ENCODE measurements around the gene ESPNL.
A peak's percentile ranks its signal among the peaks of the same experiment; 100 is the strongest.

The ESPNL gene

GRCh38 chr2:238127165-238128060, 27.3 kb downstream of the ESPNL start:
- Histone ChIP-seq H3K79me1 (ENCODE audit: low read length) (no peaks in the 10 kb centered on the region), H3K18ac (ENCODE audit: low read length) (no peak overlapping the region), H3K4me3 (ENCODE audit: low read length) (no peak overlapping the region), H3K4me2 (ENCODE audit: low read length) (no peak overlapping the region), H2BK15ac (replicated peaks; ENCODE audit: low read depth) (no peak overlapping the region), H3K27me3 (ENCODE audit: insufficient read depth, low read length, poor library complexity) (no peaks in the 10 kb centered on the region), H3K56ac (ENCODE audit: low read length) (peak overlapping the region; percentile 79), H4K5ac (ENCODE audit: low read length) (no peak overlapping the region), H3K23ac (ENCODE audit: low read length) (no peak overlapping the region), H4K8ac (ENCODE audit: low read depth, low read length) (no peak overlapping the region), H3K36me3 (ENCODE audit: control insufficient read depth, insufficient read depth, low read length) (no peaks in the 10 kb centered on the region), H3K79me2 (ENCODE audit: control insufficient read depth, insufficient read depth, low read length) (no peaks in the 10 kb centered on the region), H3K27ac (ENCODE audit: low read depth, low read length) (no peak overlapping the region), H3K4ac (ENCODE audit: low read depth, low read length) (no peak overlapping the region), H3K9ac (ENCODE audit: low read length) (peak overlapping the region; percentile 16), H2BK5ac (ENCODE audit: low read length) (no peak overlapping the region), H2AK5ac (ENCODE audit: low read length) (no peak overlapping the region), H2BK120ac (ENCODE audit: low read depth, low read length) (no peak overlapping the region), H3K4me1 (ENCODE audit: control insufficient read depth, low read depth, low read length) (peaks cover 4% of the 10 kb centered on the region)
- peak; percentile 57 for DNase-seq
- WGBS (ENCODE audit: extremely low coverage, insufficient coverage, low lambda C conversion rate): no CpG with 5 or more reads among the region's 36 CpGs

GRCh38 chr2:238128061-238128440, 27.9 kb downstream of the ESPNL start:
- H2BK15ac ChIP-seq (replicated peaks; ENCODE audit: low read depth): no peak overlapping the region
- H2BK120ac ChIP-seq (ENCODE audit: low read depth, low read length): no peak overlapping the region
- H3K4me3 ChIP-seq (ENCODE audit: low read length): no peak overlapping the region
- no peak overlapping the region for H2BK5ac ChIP-seq (ENCODE audit: low read length)
- H3K4ac ChIP-seq (ENCODE audit: low read depth, low read length): no peak overlapping the region
- no peaks in the 10 kb centered on the region for H3K79me2 ChIP-seq (ENCODE audit: control insufficient read depth, insufficient read depth, low read length)
- no peak overlapping the region for H3K27ac ChIP-seq (ENCODE audit: low read depth, low read length)
- H3K23ac ChIP-seq (ENCODE audit: low read length): no peak overlapping the region
- no peak for DNase-seq
- peak overlapping the region; percentile 15 for H3K56ac ChIP-seq (ENCODE audit: low read length)
- H4K8ac ChIP-seq (ENCODE audit: low read depth, low read length): no peak overlapping the region
- H3K4me2 ChIP-seq (ENCODE audit: low read length): no peak overlapping the region
- no peaks in the 10 kb centered on the region for H3K36me3 ChIP-seq (ENCODE audit: control insufficient read depth, insufficient read depth, low read length)
- no peaks in the 10 kb centered on the region for H3K79me1 ChIP-seq (ENCODE audit: low read length)
- H4K5ac ChIP-seq (ENCODE audit: low read length): no peak overlapping the region
- no peak overlapping the region for H3K18ac ChIP-seq (ENCODE audit: low read length)
- no peak overlapping the region for H3K9ac ChIP-seq (ENCODE audit: low read length)
- peaks cover 4% of the 10 kb centered on the region for H3K4me1 ChIP-seq (ENCODE audit: control insufficient read depth, low read depth, low read length)
- no peaks in the 10 kb centered on the region for H3K27me3 ChIP-seq (ENCODE audit: insufficient read depth, low read length, poor library complexity)
- WGBS (ENCODE audit: extremely low coverage, insufficient coverage, low lambda C conversion rate): no CpG with 5 or more reads among the region's 22 CpGs
- no peak overlapping the region for H2AK5ac ChIP-seq (ENCODE audit: low read length)

- Histone ChIP-seq H3K27ac (ENCODE audit: low read depth, low read length) (no peak overlapping the region), H4K5ac (ENCODE audit: low read length) (no peak overlapping the region), H3K4me2 (ENCODE audit: low read length) (peak overlapping the region; percentile 44), H3K79me2 (ENCODE audit: control insufficient read depth, insufficient read depth, low read length) (no peaks in the 10 kb centered on the region), H3K79me1 (ENCODE audit: low read length) (no peaks in the 10 kb centered on the region), H2BK120ac (ENCODE audit: low read depth, low read length) (no peak overlapping the region), H2BK5ac (ENCODE audit: low read length) (no peak overlapping the region), H2AK5ac (ENCODE audit: low read length) (no peak overlapping the region), H2BK15ac (replicated peaks; ENCODE audit: low read depth) (no peak overlapping the region), H3K23ac (ENCODE audit: low read length) (no peak overlapping the region), H3K36me3 (ENCODE audit: control insufficient read depth, insufficient read depth, low read length) (no peaks in the 10 kb centered on the region), H3K4me1 (ENCODE audit: control insufficient read depth, low read depth, low read length) (peaks cover 4% of the 10 kb centered on the region), H3K9ac (ENCODE audit: low read length) (peak overlapping the region; percentile 29), H4K8ac (ENCODE audit: low read depth, low read length) (no peak overlapping the region), H3K27me3 (ENCODE audit: insufficient read depth, low read length, poor library complexity) (no peaks in the 10 kb centered on the region), H3K4me3 (ENCODE audit: low read length) (no peak overlapping the region), H3K4ac (ENCODE audit: low read depth, low read length) (no peak overlapping the region), H3K56ac (ENCODE audit: low read length) (peak overlapping the region; percentile 67), H3K18ac (ENCODE audit: low read length) (no peak overlapping the region)
- WGBS (ENCODE audit: extremely low coverage, insufficient coverage, low lambda C conversion rate): no CpG with 5 or more reads among the region's 30 CpGs
- no peak for DNase-seq
These were observed 28.4 kb downstream of the ESPNL start for GRCh38 chr2:238128534-238129001.

GRCh38 chr2:238129166-238130010, 29.2 kb downstream of the ESPNL start:
- H3K4me3 ChIP-seq (ENCODE audit: low read length): no peak overlapping the region
- WGBS (ENCODE audit: extremely low coverage, insufficient coverage, low lambda C conversion rate): no CpG with 5 or more reads among the region's 22 CpGs
- H3K4me1 ChIP-seq (ENCODE audit: control insufficient read depth, low read depth, low read length): peaks cover 4% of the 10 kb centered on the region
- H2AK5ac ChIP-seq (ENCODE audit: low read length): no peak overlapping the region
- no peaks in the 10 kb centered on the region for H3K79me1 ChIP-seq (ENCODE audit: low read length)
- H3K4me2 ChIP-seq (ENCODE audit: low read length): no peak overlapping the region
- H4K8ac ChIP-seq (ENCODE audit: low read depth, low read length): no peak overlapping the region
- H3K18ac ChIP-seq (ENCODE audit: low read length): no peak overlapping the region
- H3K4ac ChIP-seq (ENCODE audit: low read depth, low read length): no peak overlapping the region
- H3K27me3 ChIP-seq (ENCODE audit: insufficient read depth, low read length, poor library complexity): no peaks in the 10 kb centered on the region
- H2BK120ac ChIP-seq (ENCODE audit: low read depth, low read length): no peak overlapping the region
- no peaks in the 10 kb centered on the region for H3K79me2 ChIP-seq (ENCODE audit: control insufficient read depth, insufficient read depth, low read length)
- no peak overlapping the region for H3K23ac ChIP-seq (ENCODE audit: low read length)
- H3K56ac ChIP-seq (ENCODE audit: low read length): peak overlapping the region; percentile 49
- no peak overlapping the region for H2BK15ac ChIP-seq (replicated peaks; ENCODE audit: low read depth)
- DNase-seq: no peak
- H3K27ac ChIP-seq (ENCODE audit: low read depth, low read length): no peak overlapping the region
- no peak overlapping the region for H2BK5ac ChIP-seq (ENCODE audit: low read length)
- no peak overlapping the region for H3K9ac ChIP-seq (ENCODE audit: low read length)
- H3K36me3 ChIP-seq (ENCODE audit: control insufficient read depth, insufficient read depth, low read length): no peaks in the 10 kb centered on the region
- no peak overlapping the region for H4K5ac ChIP-seq (ENCODE audit: low read length)

GRCh38 chr2:238130111-238130695, 30.1 kb downstream of the ESPNL start:
- Histone ChIP-seq H2BK120ac (ENCODE audit: low read depth, low read length) (no peak overlapping the region), H3K4me3 (ENCODE audit: low read length) (no peak overlapping the region), H3K27me3 (ENCODE audit: insufficient read depth, low read length, poor library complexity) (no peaks in the 10 kb centered on the region), H3K56ac (ENCODE audit: low read length) (no peak overlapping the region), H2BK15ac (replicated peaks; ENCODE audit: low read depth) (no peak overlapping the region), H3K9ac (ENCODE audit: low read length) (no peak overlapping the region), H3K79me2 (ENCODE audit: control insufficient read depth, insufficient read depth, low read length) (no peaks in the 10 kb centered on the region), H2AK5ac (ENCODE audit: low read length) (no peak overlapping the region), H4K5ac (ENCODE audit: low read length) (no peak overlapping the region), H3K23ac (ENCODE audit: low read length) (no peak overlapping the region), H3K27ac (ENCODE audit: low read depth, low read length) (no peak overlapping the region), H3K4me1 (ENCODE audit: control insufficient read depth, low read depth, low read length) (peaks cover 4% of the 10 kb centered on the region), H3K4me2 (ENCODE audit: low read length) (no peak overlapping the region), H2BK5ac (ENCODE audit: low read length) (no peak overlapping the region), H3K79me1 (ENCODE audit: low read length) (no peaks in the 10 kb centered on the region), H3K36me3 (ENCODE audit: control insufficient read depth, insufficient read depth, low read length) (no peaks in the 10 kb centered on the region), H3K4ac (ENCODE audit: low read depth, low read length) (no peak overlapping the region), H3K18ac (ENCODE audit: low read length) (no peak overlapping the region), H4K8ac (ENCODE audit: low read depth, low read length) (no peak overlapping the region)
- DNase-seq: no peak
- no CpG with 5 or more reads among the region's 28 CpGs for WGBS (ENCODE audit: extremely low coverage, insufficient coverage, low lambda C conversion rate)

Data from mesendoderm (in vitro differentiated cells).